GM15510 (cell line): ENCODE measurements around the gene PHF21B.

Source experiments
- POLR2A ChIP-seq: IDR thresholded peaks from 3 replicates; pipeline ENCODE4 v1.6.1; 2011; ENCODE audit warnings: borderline replicate concordance; ENCODE audit not compliant: insufficient read length; ENCODE audit errors: extremely low read depth

The PHF21B gene

GRCh38 chr22:44892803-44893730 lies 116.7 kb downstream of the PHF21B start:
- no peak for TF ChIP-seq POLR2A

- no peak for TF ChIP-seq POLR2A
Measured at GRCh38 chr22:44892243-44892642, 117.6 kb downstream of the PHF21B start.

- TF ChIP-seq POLR2A: no peak
Measured at GRCh38 chr22:44891791-44892190, 118.0 kb downstream of the PHF21B start.

GRCh38 chr22:44891293-44891747 lies 118.5 kb downstream of the PHF21B start:
- no peak for TF ChIP-seq POLR2A

GRCh38 chr22:44890416-44891292 lies 119.2 kb downstream of the PHF21B start:
- no peak for TF ChIP-seq POLR2A

- no peak for TF ChIP-seq POLR2A
Measured at GRCh38 chr22:44889255-44889878, 120.4 kb downstream of the PHF21B start.

GRCh38 chr22:44888491-44889254 lies 121.1 kb downstream of the PHF21B start:
- TF ChIP-seq POLR2A: no peak

GRCh38 chr22:44887941-44888366 lies 121.9 kb downstream of the PHF21B start:
- TF ChIP-seq POLR2A: no peak

GRCh38 chr22:44885806-44886360 lies 123.9 kb downstream of the PHF21B start:
- no peak for TF ChIP-seq POLR2A

- no peak for TF ChIP-seq POLR2A
Measured at GRCh38 chr22:44884968-44885805, 124.6 kb downstream of the PHF21B start.

GRCh38 chr22:44884562-44884961 lies 125.2 kb downstream of the PHF21B start:
- TF ChIP-seq POLR2A: no peak

- TF ChIP-seq POLR2A: no peak
Measured at GRCh38 chr22:44883011-44883421, 126.8 kb downstream of the PHF21B start.
